ENCODE results near the gene FXYD6. TPM values are rescaled to one million over a fixed set of nuclear protein-coding genes. Genes with fewer than 3 reads are reported as not detected.

FXYD6 gene
- total RNA-seq, 1 experiment from 2014 or later, result 1.0 TPM

GRCh38 chr11:117794772-117795629 lies 81.5 kb downstream of the FXYD6 start:
- POLR2A ChIA-PET, result no interaction called here
- peaks cover 9% of the 10 kb centered on the region for H3K4me1 Mint-ChIP-seq (ENCODE audit: low read depth, unreplicated experiment)
- CTCF ChIA-PET, result interaction anchor here (1.1 kb wide), 1 partner anchor 13 kb away, joined by 4 read pairs; no protein-coding TSS in a partner anchor

GRCh38 chr11:117794135-117794534 lies 82.3 kb downstream of the FXYD6 start:
- Mint-ChIP-seq H3K27ac (ENCODE audit: unreplicated experiment) (no peak overlapping the region), H3K4me1 (ENCODE audit: low read depth, unreplicated experiment) (no peaks in the 10 kb centered on the region), H3K36me3 (ENCODE audit: insufficient read depth, unreplicated experiment) (no peaks in the 10 kb centered on the region), H3K4me3 (ENCODE audit: unreplicated experiment) (no peak overlapping the region), H3K27me3 (ENCODE audit: insufficient read depth, unreplicated experiment) (peaks cover 36% of the 10 kb centered on the region), H3K9me3 (ENCODE audit: unreplicated experiment) (no peaks in the 10 kb centered on the region)
- Histone ChIP-seq H3K27me3 (replicated peaks; ENCODE audit: control insufficient read depth, insufficient read depth, low read length) (peaks cover 12% of the 10 kb centered on the region), H3K36me3 (ENCODE audit: control insufficient read depth, insufficient read depth, low read length) (no peaks in the 10 kb centered on the region), H3K4me3 (ENCODE audit: low read depth, low read length) (no peak overlapping the region), H3K4me1 (peaks cover 14% of the 10 kb centered on the region), H3K9me3 (no peaks in the 10 kb centered on the region)
- no peak for DNase-seq
- TF ChIP-seq CTCF (IDR thresholded peaks at IDR 0.05; ENCODE audit: insufficient read depth in 1 of 2, low read depth in 1 of 2, low read length in 1 of 2, severe bottlenecking in 1 of 2, unreplicated experiment in 1 of 2), result no peak
- POLR2A ChIA-PET, result no interaction called here
- no TSS peak for BruUV-seq (replicated peaks)
- CTCF ChIA-PET, result interaction anchor here (1.1 kb wide), 1 partner anchor 13 kb away, joined by 4 read pairs; no protein-coding TSS in a partner anchor
- intact Hi-C loops (cut with micrococcal nuclease; ENCODE audit: unreplicated experiment), result no loop called here

More at GRCh38 chr11:117794772-117795629, 81.5 kb downstream of the FXYD6 start:
- peaks cover 36% of the 10 kb centered on the region for H3K27me3 Mint-ChIP-seq (ENCODE audit: insufficient read depth, unreplicated experiment)
- TF ChIP-seq CTCF (IDR thresholded peaks at IDR 0.05; ENCODE audit: insufficient read depth in 1 of 2, low read depth in 1 of 2, low read length in 1 of 2, severe bottlenecking in 1 of 2, unreplicated experiment in 1 of 2), result no peak
- intact Hi-C loops (cut with micrococcal nuclease; ENCODE audit: unreplicated experiment), result loop anchor here (5.0 kb wide), 1 partner anchor 1652 kb away; no protein-coding TSS in a partner anchor
- no peaks in the 10 kb centered on the region for H3K9me3 Mint-ChIP-seq (ENCODE audit: unreplicated experiment)
- no peaks in the 10 kb centered on the region for H3K9me3 ChIP-seq
- H3K36me3 ChIP-seq (ENCODE audit: control insufficient read depth, insufficient read depth, low read length), result no peaks in the 10 kb centered on the region
- DNase-seq, result no peak
- H3K36me3 Mint-ChIP-seq (ENCODE audit: insufficient read depth, unreplicated experiment), result no peaks in the 10 kb centered on the region
- peak overlapping the region; percentile 41 for H3K4me3 Mint-ChIP-seq (ENCODE audit: unreplicated experiment)
- H3K4me3 ChIP-seq (ENCODE audit: low read depth, low read length), result no peak overlapping the region
- H3K27me3 ChIP-seq (replicated peaks; ENCODE audit: control insufficient read depth, insufficient read depth, low read length), result peaks cover 12% of the 10 kb centered on the region
- H3K4me1 ChIP-seq, result peaks cover 18% of the 10 kb centered on the region
- no TSS peak for BruUV-seq (replicated peaks)
- H3K27ac Mint-ChIP-seq (ENCODE audit: unreplicated experiment), result no peak overlapping the region

- Histone ChIP-seq H3K27me3 (replicated peaks; ENCODE audit: control insufficient read depth, insufficient read depth, low read length) (peaks cover 12% of the 10 kb centered on the region), H3K4me1 (peaks cover 14% of the 10 kb centered on the region), H3K4me3 (ENCODE audit: low read depth, low read length) (no peak overlapping the region), H3K36me3 (ENCODE audit: control insufficient read depth, insufficient read depth, low read length) (no peaks in the 10 kb centered on the region), H3K9me3 (no peaks in the 10 kb centered on the region)
- no peak for TF ChIP-seq CTCF (IDR thresholded peaks at IDR 0.05; ENCODE audit: insufficient read depth in 1 of 2, low read depth in 1 of 2, low read length in 1 of 2, severe bottlenecking in 1 of 2, unreplicated experiment in 1 of 2)
- H3K4me3 Mint-ChIP-seq (ENCODE audit: unreplicated experiment), result no peak overlapping the region
- no peaks in the 10 kb centered on the region for H3K36me3 Mint-ChIP-seq (ENCODE audit: insufficient read depth, unreplicated experiment)
- H3K4me1 Mint-ChIP-seq (ENCODE audit: low read depth, unreplicated experiment), result no peaks in the 10 kb centered on the region
- ChIA-PET CTCF (no interaction called here), POLR2A (no interaction called here)
- peaks cover 36% of the 10 kb centered on the region for H3K27me3 Mint-ChIP-seq (ENCODE audit: insufficient read depth, unreplicated experiment)
- no peak overlapping the region for H3K27ac Mint-ChIP-seq (ENCODE audit: unreplicated experiment)
- H3K9me3 Mint-ChIP-seq (ENCODE audit: unreplicated experiment), result no peaks in the 10 kb centered on the region
- no TSS peak for BruUV-seq (replicated peaks)
- intact Hi-C loops (cut with micrococcal nuclease; ENCODE audit: unreplicated experiment), result no loop called here
- no peak for DNase-seq
Observed at GRCh38 chr11:117793583-117793982, 82.9 kb downstream of the FXYD6 start.

All from Caco-2 (cell line).